K562 (cell line): ENCODE data around the gene MRPS10. TPM values are rescaled to one million over a fixed set of nuclear protein-coding genes. Genes with fewer than 3 reads are reported as not detected.
A peak's percentile ranks its signal among the peaks of the same experiment; 100 is the strongest.

ENCODE experiments used
- BRD4 ChIP-seq: fragments of 200-600 bp; sonication (generic); IDR thresholded peaks from 2 replicates; pipeline ENCODE4 v1.6.1; 2017; ENCODE audit warnings: inconsistent platforms
- ELF1 ChIP-seq: fragments of 200-800 bp; sonication (Bioruptor generic); IDR thresholded peaks from 2 replicates; pipeline ENCODE4 v1.6.1; 2016; ENCODE audit warnings: missing genetic modification characterization, missing compliant biosample characterization
- GABPA ChIP-seq: fragments of 200-800 bp; sonication (Bioruptor generic); conservative IDR thresholded peaks from 2 replicates; pipeline ENCODE4 v1.6.1; 2016; ENCODE audit warnings: low read depth, missing genetic modification characterization, missing compliant biosample characterization
- HDAC2 ChIP-seq: fragments of 450-650 bp; IDR thresholded peaks from 2 replicates; pipeline ENCODE4 v1.6.1; 2016; ENCODE audit warnings: mild to moderate bottlenecking
- HLTF ChIP-seq: fragments of 450-650 bp; IDR thresholded peaks from 2 replicates; pipeline ENCODE4 v1.6.1; 2016
- JUND ChIP-seq, 2 experiments: IDR thresholded peaks; 2 replicates in 1 of 2; 3 replicates in 1 of 2; pipeline ENCODE4 v1.6.1; 2011; ENCODE audit warnings: borderline replicate concordance in 2 of 2, low read depth in 2 of 2, low read length in 2 of 2, improper control_type of control experiment in 1 of 2, missing biosample characterization in 1 of 2, missing genetic modification characterization in 1 of 2, missing genetic modification reagents in 1 of 2
- KLF10 ChIP-seq: fragments of 250-450 bp; sonication (Bioruptor Pico); IDR thresholded peaks from 2 replicates; pipeline ENCODE4 v1.6.1; 2021; ENCODE audit warnings: matching md5 sums
- MEIS2 ChIP-seq: fragments of 450-650 bp; IDR thresholded peaks from 2 replicates; pipeline ENCODE4 v1.6.1; 2014; ENCODE audit warnings: mild to moderate bottlenecking; ENCODE audit not compliant: partially characterized antibody
- PHTF2 ChIP-seq: fragments of 250-450 bp; sonication (Bioruptor Pico); IDR thresholded peaks from 2 replicates; pipeline ENCODE4 v1.5.0; 2021; ENCODE audit warnings: mild to moderate bottlenecking
- POLR2B ChIP-seq: fragments of 450-650 bp; IDR thresholded peaks from 2 replicates; pipeline ENCODE4 v1.6.1; 2018; ENCODE audit warnings: low read depth; ENCODE audit not compliant: partially characterized antibody
- PREB ChIP-seq: sonication (generic); formaldehyde crosslinking; IDR thresholded peaks from 2 replicates; pipeline ENCODE4 v1.8.1; 2023; ENCODE audit warnings: mild to moderate bottlenecking, missing genetic modification reagents
- RBM39 ChIP-seq: fragments of 200-400 bp; formaldehyde crosslinking; optimal IDR thresholded peaks from 2 replicates; pipeline ENCODE3; 2018; ENCODE audit warnings: low read depth, low read length
- REST ChIP-seq, 2 experiments: fragments of 450-650 bp; formaldehyde crosslinking in 1 of 2; IDR thresholded peaks; 2 replicates each; pipeline versions ENCODE4 v1.4.0 to v1.6.1; 2014 to 2020; ENCODE audit warnings: mild to moderate bottlenecking in 2 of 2, borderline replicate concordance in 1 of 2, low read depth in 1 of 2
- SREBF1 ChIP-seq: fragments of 150-350 bp; IDR thresholded peaks from 2 replicates; pipeline ENCODE4 v1.6.1; 2014; ENCODE audit warnings: antibody characterized with exemption, low read depth, low read length, borderline replicate concordance
- THAP7 ChIP-seq: fragments of 250-450 bp; sonication (Bioruptor Pico); IDR thresholded peaks from 2 replicates; pipeline ENCODE4 v1.5.0; 2021
- U2AF1 ChIP-seq: fragments of 200-400 bp; formaldehyde crosslinking; optimal IDR thresholded peaks from 2 replicates; pipeline ENCODE3; 2017; ENCODE audit warnings: mild to moderate bottlenecking, low read depth, low read length, moderate library complexity
- ZFP1 ChIP-seq: fragments of 450-650 bp; formaldehyde crosslinking; IDR thresholded peaks from 2 replicates; pipeline ENCODE4 v1.4.0; 2020; ENCODE audit warnings: mild to moderate bottlenecking, mixed read lengths
- ZNF146 ChIP-seq: IDR thresholded peaks from one replicate; pipeline ENCODE4 v1.6.1; 2018; ENCODE audit warnings: missing compliant biosample characterization; ENCODE audit not compliant: unreplicated experiment
- ZNF584 ChIP-seq: fragments of 200-800 bp; sonication (Bioruptor generic); IDR thresholded peaks from 2 replicates; pipeline ENCODE4 v1.6.1; 2016; ENCODE audit warnings: low read depth, mild to moderate bottlenecking, missing genetic modification characterization, missing compliant biosample characterization
- polyA plus RNA-seq, 8 experiments: library from polyadenylated mRNA; depleted of rRNA in 4 of 8; stranded (reverse) in 5 of 8; unstranded in 3 of 8; fragments of >200 nt; fragmentation: Nextera tagmentation in 2 of 8; fragmentation: Illumina TruSeq in 1 of 8; extraction: Ambion mirVana in 2 of 8; extraction: Trizol in 1 of 8; gene quantifications; 2 replicates each; pipeline versions ENCODE4 v1.2.1 to v1.2.3, GENCODE V29; 2011 to 2014; ENCODE audit warnings: inconsistent platforms in 1 of 8, missing spikeins in 1 of 8
- total RNA-seq, 7 experiments: library from RNA; depleted of rRNA in 6 of 7; stranded (reverse); fragments of >200 nt in 6 of 7; fragmentation: Illumina TruSeq in 2 of 7; extraction: Trizol in 2 of 7; gene quantifications; 2 replicates each; pipeline versions ENCODE4 v1.2.1 to v1.2.3, GENCODE V29; 2011 to 2021; ENCODE audit warnings: low replicate concordance in 1 of 7

The MRPS10 gene
- total and polyA plus RNA-seq, 9 of the 15 experiments (the other 6 are each of a cell fraction or from before 2014, with no cell fraction given): 48.6 to 166 (median 93.7) TPM

GRCh38 chr6:42226645-42227143, 9.0 kb upstream of the MRPS10 start (continued):
- peak; percentile 60; the same call in 1 of the 2 replicates for TF ChIP-seq JUND (IDR thresholded peaks at IDR 0.05; ENCODE audit: borderline replicate concordance, low read depth, low read length)
- TF ChIP-seq JUND (tag; IDR thresholded peaks at IDR 0.05; ENCODE audit: borderline replicate concordance, low read depth, low read length): peak; percentile 60; the same call in 2 of the 3 replicates
- TF ChIP-seq GABPA (tag): no peak
- peak; percentile 47 for TF ChIP-seq MEIS2
- no peak for TF ChIP-seq ZNF584 (CRISPR knock-in tag)
- TF ChIP-seq SREBF1: 0 out of 2 replicates have a peak, but pooled peaks have one; percentile 5
- TF ChIP-seq POLR2B: no peak
- TF ChIP-seq THAP7 (CRISPR knock-in tag): no peak
- TF ChIP-seq HDAC2: 0 out of 2 replicates have a peak, but pooled peaks have one; percentile 19
- TF ChIP-seq REST (IDR thresholded peaks at IDR 0.05; ENCODE audit: borderline replicate concordance): no peak
- TF ChIP-seq REST (CRISPR knock-in tag; IDR thresholded peaks at IDR 0.05; ENCODE audit: low read depth): no peak
- TF ChIP-seq HLTF: no peak
- TF ChIP-seq KLF10: no peak
- TF ChIP-seq ZNF146 (CRISPR knock-in tag): no peak
- no peak for TF ChIP-seq BRD4
- no peak for TF ChIP-seq RBM39
- TF ChIP-seq ZFP1: no peak
- TF ChIP-seq PREB (CRISPR knock-in tag): no peak
- TF ChIP-seq ELF1 (tag): no peak
- no peak for TF ChIP-seq U2AF1
- no peak for TF ChIP-seq PHTF2
